HCT116 (cell line): Measurements from ENCODE around the gene FHIT.

Experiments used
- CEBPB ChIP-seq: IDR thresholded peaks from 2 replicates; pipeline ENCODE4 v1.6.1; 2012; ENCODE audit warnings: low read depth
- CTCF ChIP-seq, 3 experiments: fragments of 200-600 bp in 1 of 3; sonication (generic) in 1 of 3; IDR thresholded peaks in 2 of 3; conservative IDR thresholded peaks in 1 of 3; 2 replicates each; pipeline ENCODE4 v1.5.1; 2012 to 2017; ENCODE audit warnings: low read depth in 2 of 3, low read length in 2 of 3, antibody characterized with exemption in 1 of 3, borderline replicate concordance in 1 of 3, control low read depth in 1 of 3, mild to moderate bottlenecking in 1 of 3, mixed read lengths in 1 of 3, mixed run types in 1 of 3, moderate library complexity in 1 of 3; ENCODE audit not compliant: insufficient read depth in 1 of 3
- EZH2 ChIP-seq: fragments of 200-600 bp; sonication (generic); IDR thresholded peaks from 2 replicates; pipeline ENCODE4 v1.6.1; 2017; ENCODE audit warnings: antibody characterized with exemption, mixed run types
- EZH2phosphoT487 ChIP-seq: fragments of 200-600 bp; IDR thresholded peaks from 2 replicates; pipeline ENCODE4 v1.6.1; 2018; ENCODE audit warnings: antibody characterized with exemption, borderline replicate concordance
- JUND ChIP-seq: IDR thresholded peaks from 2 replicates; pipeline ENCODE4 v1.6.1; 2012
- MAX ChIP-seq: IDR thresholded peaks from 2 replicates; pipeline ENCODE4 v1.6.1; 2012
- POLR2A ChIP-seq: IDR thresholded peaks from 2 replicates; pipeline ENCODE4 v1.7.0; 2011; ENCODE audit warnings: borderline replicate concordance; ENCODE audit not compliant: insufficient read depth, insufficient read length; ENCODE audit errors: extremely low read depth
- POLR2AphosphoS5 ChIP-seq: IDR thresholded peaks from 2 replicates; pipeline ENCODE4 v1.6.1; 2011; ENCODE audit warnings: mild to moderate bottlenecking, low read depth, low read length, moderate library complexity
- REST ChIP-seq: IDR thresholded peaks from 2 replicates; pipeline ENCODE4 v1.6.1; 2012; ENCODE audit warnings: low read depth
- SRF ChIP-seq: IDR thresholded peaks from 2 replicates; pipeline ENCODE4 v1.6.1; 2012; ENCODE audit warnings: low read depth
- YY1 ChIP-seq: IDR thresholded peaks from 2 replicates; pipeline ENCODE4 v1.6.1; 2011; ENCODE audit warnings: low read length, low read depth, moderate library complexity, mild to moderate bottlenecking; ENCODE audit not compliant: insufficient replicate concordance; ENCODE audit errors: extremely low read depth
- ZBTB33 ChIP-seq: IDR thresholded peaks from 2 replicates; pipeline ENCODE4 v1.6.1; 2011; ENCODE audit warnings: mild to moderate bottlenecking, low read length, moderate library complexity; ENCODE audit not compliant: insufficient replicate concordance; ENCODE audit errors: extremely low read depth

- TF ChIP-seq POLR2AphosphoS5 (no peak), CTCF (IDR thresholded peaks at IDR 0.05 in 2 of 3, conservative IDR thresholded peaks at IDR 0.05 in 1 of 3; ENCODE audit: borderline replicate concordance in 1 of 3, insufficient read depth in 1 of 3, low read depth in 2 of 3, low read length in 2 of 3) (no peak), YY1 (no peak), POLR2A (no peak), JUND (no peak), REST (no peak), MAX (no peak), EZH2 (no peak), ZBTB33 (no peak), CEBPB (no peak), SRF (no peak), EZH2phosphoT487 (no peak)
Measured at GRCh38 chr3:60243456-60243855, 1007.8 kb downstream of the FHIT start.
